HEK293 (cell line): ENCODE data around the gene PCDH9.

Experiments
- CTCF ChIA-PET: fragments of 350-600 bp; formaldehyde crosslinking; extraction: SDS; loops from one replicate; lab custom pipeline; 2021; ENCODE audit warnings: antibody characterized with exemption; lab: Yijun Ruan, JAX
- POLR2A ChIA-PET: fragments of 300-600 bp; formaldehyde crosslinking; extraction: SDS; loops from one replicate; lab custom pipeline; 2020; ENCODE audit warnings: antibody characterized with exemption, inconsistent platforms; lab: Yijun Ruan, JAX
- H3K27ac ChIP-seq: fragments of 200-500 bp; sonication (Bioruptor generic); 2 replicates; pipeline ENCODE4 v1.5.1; 2014; ENCODE audit warnings: low read depth, low read length, control low read depth, inconsistent platforms; ENCODE audit errors: extremely low read depth
- H3K36me3 ChIP-seq, 2 experiments: fragments of 200-500 bp in 1 of 2; sonication (Bioruptor generic) in 1 of 2; 1 replicate in 1 of 2; 2 replicates in 1 of 2; pipeline ENCODE4 v1.5.1; 2014 to 2017; ENCODE audit warnings: inconsistent platforms in 2 of 2, low read length in 2 of 2; ENCODE audit not compliant: control insufficient read depth in 2 of 2, insufficient read depth in 1 of 2
- H3K4me1 ChIP-seq: fragments of 200-500 bp; sonication (Bioruptor generic); 2 replicates; pipeline ENCODE4 v1.5.1; 2014; ENCODE audit warnings: mild to moderate bottlenecking, low read length, inconsistent platforms; ENCODE audit not compliant: control insufficient read depth, insufficient read depth
- H3K4me3 ChIP-seq: 2 replicates; pipeline ENCODE4 v1.5.1; 2011; ENCODE audit warnings: low read depth, mild to moderate bottlenecking, control low read depth, low read length, moderate library complexity
- H3K9me3 ChIP-seq: fragments of 200-500 bp; sonication (Bioruptor generic); 2 replicates; pipeline ENCODE4 v1.5.1; 2014; ENCODE audit warnings: low read depth, low read length, inconsistent platforms; ENCODE audit not compliant: control insufficient read depth, insufficient read depth
- BCL11A ChIP-seq: fragments of 450-650 bp; formaldehyde crosslinking; IDR thresholded peaks from 2 replicates; pipeline ENCODE4 v1.5.1; 2016; ENCODE audit warnings: low read depth, missing biosample characterization, missing genetic modification characterization
- ELK4 ChIP-seq: IDR thresholded peaks from 2 replicates; pipeline ENCODE4 v1.6.1; 2011; ENCODE audit warnings: mild to moderate bottlenecking, low read depth, low read length, borderline replicate concordance
- GLIS1 ChIP-seq: fragments of 450-650 bp; formaldehyde crosslinking; IDR thresholded peaks from 2 replicates; pipeline ENCODE4 v1.5.1; 2016; ENCODE audit warnings: missing biosample characterization, missing genetic modification characterization
- KLF7 ChIP-seq: fragments of 450-650 bp; formaldehyde crosslinking; IDR thresholded peaks from 2 replicates; pipeline ENCODE4 v1.5.1; 2016; ENCODE audit warnings: missing biosample characterization, missing genetic modification characterization, borderline replicate concordance
- KLF8 ChIP-seq: fragments of 450-650 bp; formaldehyde crosslinking; IDR thresholded peaks from 2 replicates; pipeline ENCODE4 v1.5.1; 2016; ENCODE audit warnings: missing biosample characterization, missing genetic modification characterization
- MYNN ChIP-seq: fragments of 450-650 bp; formaldehyde crosslinking; IDR thresholded peaks from 2 replicates; pipeline ENCODE4 v1.5.1; 2016; ENCODE audit warnings: missing biosample characterization, missing genetic modification characterization, borderline replicate concordance
- REST ChIP-seq: fragments of 450-650 bp; formaldehyde crosslinking; IDR thresholded peaks from 2 replicates; pipeline ENCODE4 v1.5.1; 2016; ENCODE audit warnings: missing biosample characterization, missing genetic modification characterization
- SCRT2 ChIP-seq: fragments of 450-650 bp; formaldehyde crosslinking; IDR thresholded peaks from 2 replicates; pipeline ENCODE4 v1.5.1; 2016; ENCODE audit warnings: missing biosample characterization, missing genetic modification characterization
- SP2 ChIP-seq: fragments of 450-650 bp; formaldehyde crosslinking; IDR thresholded peaks from 2 replicates; pipeline ENCODE4 v1.5.1; 2016; ENCODE audit warnings: missing biosample characterization, missing genetic modification characterization
- TCF7L2 ChIP-seq: IDR thresholded peaks from 2 replicates; pipeline ENCODE4 v1.6.1; 2011; ENCODE audit warnings: low read depth, mild to moderate bottlenecking, inconsistent platforms, low read length, moderate library complexity, borderline replicate concordance
- YY1 ChIP-seq: fragments of 450-650 bp; formaldehyde crosslinking; IDR thresholded peaks from 2 replicates; pipeline ENCODE4 v1.5.1; 2018; ENCODE audit warnings: missing biosample characterization, missing genetic modification characterization
- YY2 ChIP-seq: fragments of 450-650 bp; formaldehyde crosslinking; IDR thresholded peaks from 2 replicates; pipeline ENCODE4 v1.5.1; 2016; ENCODE audit warnings: missing biosample characterization, missing genetic modification characterization
- ZBTB20 ChIP-seq: fragments of 450-650 bp; formaldehyde crosslinking; IDR thresholded peaks from 2 replicates; pipeline ENCODE4 v1.5.1; 2016; ENCODE audit warnings: missing biosample characterization, missing genetic modification characterization
- ZFP69B ChIP-seq: fragments of 450-650 bp; formaldehyde crosslinking; IDR thresholded peaks from 2 replicates; pipeline ENCODE4 v1.5.1; 2016; ENCODE audit warnings: missing biosample characterization, missing genetic modification characterization
- ZIC2 ChIP-seq: fragments of 450-650 bp; formaldehyde crosslinking; IDR thresholded peaks from 2 replicates; pipeline ENCODE4 v1.5.1; 2016; ENCODE audit warnings: missing biosample characterization, missing genetic modification characterization
- ZNF10 ChIP-seq: fragments of 450-650 bp; formaldehyde crosslinking; IDR thresholded peaks from 2 replicates; pipeline ENCODE4 v1.5.1; 2017; ENCODE audit warnings: missing biosample characterization, missing genetic modification characterization
- ZNF274 ChIP-seq, 2 experiments: fragments of 200-500 bp in 1 of 2; fragments of 450-650 bp in 1 of 2; sonication (Bioruptor generic) in 1 of 2; formaldehyde crosslinking in 1 of 2; IDR thresholded peaks; 2 replicates each; pipeline versions ENCODE4 v1.5.1 to v1.6.1; 2014 to 2016; ENCODE audit warnings: borderline replicate concordance in 1 of 2, inconsistent platforms in 1 of 2, low read length in 1 of 2, missing biosample characterization in 1 of 2, missing genetic modification characterization in 1 of 2
- ZNF398 ChIP-seq: fragments of 450-650 bp; formaldehyde crosslinking; IDR thresholded peaks from 2 replicates; pipeline ENCODE4 v1.5.1; 2017; ENCODE audit warnings: missing biosample characterization, missing genetic modification characterization
- ZNF561 ChIP-seq: fragments of 450-650 bp; IDR thresholded peaks from 2 replicates; pipeline ENCODE4 v1.5.1; 2018; ENCODE audit warnings: missing biosample characterization, missing genetic modification characterization, borderline replicate concordance
- ZNF571 ChIP-seq: fragments of 450-650 bp; formaldehyde crosslinking; IDR thresholded peaks from 2 replicates; pipeline ENCODE4 v1.5.0; 2017; ENCODE audit warnings: missing biosample characterization, missing genetic modification characterization
- ZNF660 ChIP-seq: fragments of 450-650 bp; IDR thresholded peaks from 2 replicates; pipeline ENCODE4 v1.5.1; 2018; ENCODE audit warnings: missing biosample characterization, mild to moderate bottlenecking, missing genetic modification characterization
- ZNF670 ChIP-seq: fragments of 450-650 bp; formaldehyde crosslinking; IDR thresholded peaks from 2 replicates; pipeline ENCODE4 v1.5.1; 2016; ENCODE audit warnings: missing biosample characterization, missing genetic modification characterization, low read depth
- ZNF837 ChIP-seq: fragments of 450-650 bp; formaldehyde crosslinking; IDR thresholded peaks from 2 replicates; pipeline ENCODE4 v1.5.1; 2016; ENCODE audit warnings: missing biosample characterization, missing genetic modification characterization
- ZSCAN4 ChIP-seq: fragments of 450-650 bp; formaldehyde crosslinking; IDR thresholded peaks from 2 replicates; pipeline ENCODE4 v1.5.1; 2017; ENCODE audit warnings: missing biosample characterization, missing genetic modification characterization
- ZSCAN5A ChIP-seq: fragments of 450-650 bp; formaldehyde crosslinking; IDR thresholded peaks from 2 replicates; pipeline ENCODE4 v1.5.1; 2016; ENCODE audit warnings: missing biosample characterization, missing genetic modification characterization

The PCDH9 gene

GRCh38 chr13:66482836-66483235, 747.3 kb downstream of the PCDH9 start:
- Histone ChIP-seq H3K4me3 (no peak overlapping the region), H3K36me3 (no peaks in the 10 kb centered on the region)

GRCh38 chr13:66477816-66478215, 752.3 kb downstream of the PCDH9 start:
- H3K27ac ChIP-seq = no peak overlapping the region
- POLR2A ChIA-PET = no interaction called here
- CTCF ChIA-PET = interaction anchor here (0.7 kb wide), 1 partner anchor 52 kb away, joined by 3 read pairs; no protein-coding TSS in a partner anchor
- TF ChIP-seq ZNF398 (tag by site-specific recombination) (no peak), ZNF274 (IDR thresholded peaks at IDR 0.05; ENCODE audit: low read length) (no peak), ZNF274 (tag by site-specific recombination; IDR thresholded peaks at IDR 0.05; ENCODE audit: borderline replicate concordance) (no peak), ZNF10 (tag by site-specific recombination) (no peak), ELK4 (no peak), KLF7 (tag by site-specific recombination) (no peak), ZSCAN4 (tag by site-specific recombination) (no peak), ZNF670 (tag by site-specific recombination) (no peak)

More at GRCh38 chr13:66482836-66483235, 747.3 kb downstream of the PCDH9 start:
- Histone ChIP-seq H3K4me1 (no peaks in the 10 kb centered on the region), H3K9me3 (no peaks in the 10 kb centered on the region), H3K27ac (no peak overlapping the region)
- ChIA-PET CTCF (no interaction called here), POLR2A (no interaction called here)
- no peak for TF ChIP-seq KLF7 (tag by site-specific recombination)
- TF ChIP-seq ZBTB20 (tag by site-specific recombination) = no peak
- TF ChIP-seq YY1 (tag by site-specific recombination) = no peak
- TF ChIP-seq ZNF660 (tag by site-specific recombination) = no peak
- TF ChIP-seq ZSCAN5A = no peak
- no peak for TF ChIP-seq KLF8 (tag by site-specific recombination)
- TF ChIP-seq MYNN (tag by site-specific recombination) = no peak
- no peak for TF ChIP-seq ZNF561 (tag by site-specific recombination)
- TF ChIP-seq ZNF837 (tag by site-specific recombination) = no peak
- TF ChIP-seq BCL11A (tag by site-specific recombination) = no peak
- TF ChIP-seq REST (tag by site-specific recombination) = no peak
- no peak for TF ChIP-seq GLIS1 (tag by site-specific recombination)
- TF ChIP-seq ZNF571 (tag by site-specific recombination) = no peak
- TF ChIP-seq ZFP69B (tag by site-specific recombination) = no peak
- TF ChIP-seq SP2 = no peak
- no peak for TF ChIP-seq SCRT2 (tag by site-specific recombination)
- TF ChIP-seq YY2 (tag by site-specific recombination) = no peak
- TF ChIP-seq ZIC2 (tag by site-specific recombination) = no peak
- TF ChIP-seq TCF7L2 = no peak

More at GRCh38 chr13:66477816-66478215, 752.3 kb downstream of the PCDH9 start:
- H3K9me3 ChIP-seq = no peaks in the 10 kb centered on the region
- no peaks in the 10 kb centered on the region for H3K36me3 ChIP-seq
- H3K4me1 ChIP-seq = no peaks in the 10 kb centered on the region
- no peak overlapping the region for H3K4me3 ChIP-seq
